HL-60/S4 treated with retinoic acid at 250 ng/mL for 4 days and 3 days (cell line): ENCODE data around the gene NYAP1.
"Not testable (repeated sequence)": the region's sequence is repeated elsewhere in the genome, so short reads cannot be mapped to it uniquely, and the experiment has no call there.

Source experiments
- in situ Hi-C: fragments of 300-500 bp; cut with MboI; formaldehyde crosslinking; loops from 2 replicates; pipeline ENCODE4 v1.7.0; 2022; ENCODE audit warnings: low sequenced_read_pairs

Gene NYAP1

DNA sequence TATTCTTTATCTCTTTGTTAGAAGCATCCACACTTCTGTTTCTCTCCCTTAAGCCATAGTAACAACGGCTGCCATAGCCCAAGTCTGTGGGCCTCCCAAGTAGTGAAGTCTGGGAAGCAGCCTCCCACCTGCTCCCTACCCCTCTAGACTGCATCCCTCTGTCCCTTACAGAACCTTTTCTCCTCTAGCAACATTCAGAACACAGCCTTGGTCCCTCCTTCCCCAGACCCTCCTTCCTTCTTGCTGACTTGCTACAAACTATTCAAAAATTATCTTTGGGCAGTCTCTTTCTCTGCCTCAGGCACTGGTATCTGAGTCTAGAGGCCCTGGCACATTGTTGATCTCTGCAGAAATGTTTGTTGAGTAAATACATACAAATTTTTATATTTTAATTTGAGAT, 2.3 kb upstream of the NYAP1 start:
- in situ Hi-C loops = no loop called here

DNA sequence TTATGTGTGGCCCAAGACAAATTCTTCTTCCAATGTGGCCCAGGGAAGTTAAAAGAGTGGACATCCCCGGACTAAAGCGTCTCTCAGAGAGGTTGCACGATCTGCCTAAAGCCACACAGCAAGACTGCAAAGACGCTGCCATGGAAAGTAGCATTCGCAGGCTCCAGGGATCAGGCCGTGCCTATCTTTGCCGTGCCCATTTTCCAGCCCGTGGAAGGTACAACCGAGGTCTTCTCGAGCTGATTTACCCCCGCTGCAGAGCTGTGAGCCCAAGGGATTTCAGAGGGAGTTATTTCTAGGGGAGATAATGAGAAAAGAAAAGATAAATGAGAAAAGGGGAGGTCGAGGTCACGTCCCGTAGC, 1.0 kb upstream of the NYAP1 start:
- in situ Hi-C loops = no loop called here

DNA sequence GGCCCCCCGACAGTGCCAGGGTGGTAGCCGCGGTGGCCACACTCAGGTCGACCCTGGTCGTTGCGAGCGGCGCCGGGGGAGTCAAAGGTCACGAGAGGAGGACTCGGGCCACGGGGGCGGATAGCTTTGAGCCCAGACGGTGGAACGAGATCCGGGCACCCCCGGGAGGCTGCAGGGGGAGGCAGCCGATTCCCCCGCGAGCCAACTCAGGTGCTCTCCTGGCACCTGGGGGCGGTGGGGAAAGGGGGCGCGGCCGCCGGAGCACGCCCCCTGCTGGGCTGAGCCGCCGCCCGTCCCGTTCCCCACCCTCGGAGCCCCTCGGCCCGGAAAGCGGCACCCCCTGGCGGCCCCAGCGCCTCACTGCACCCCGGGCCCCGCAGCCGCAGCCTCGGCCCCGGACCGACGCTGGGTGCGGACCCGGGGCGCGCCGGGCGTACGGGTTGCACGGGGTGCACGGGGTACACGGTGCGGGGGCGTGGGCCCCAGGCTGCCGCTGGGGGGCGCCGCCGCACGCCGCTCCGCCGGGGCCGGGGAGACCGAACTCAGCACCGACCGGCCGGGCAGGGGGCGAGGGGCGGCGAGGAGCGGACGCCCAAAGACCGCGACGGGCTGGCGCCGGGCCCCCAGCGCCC, 521 bp upstream of the NYAP1 start:
- in situ Hi-C loops = no loop called here

DNA sequence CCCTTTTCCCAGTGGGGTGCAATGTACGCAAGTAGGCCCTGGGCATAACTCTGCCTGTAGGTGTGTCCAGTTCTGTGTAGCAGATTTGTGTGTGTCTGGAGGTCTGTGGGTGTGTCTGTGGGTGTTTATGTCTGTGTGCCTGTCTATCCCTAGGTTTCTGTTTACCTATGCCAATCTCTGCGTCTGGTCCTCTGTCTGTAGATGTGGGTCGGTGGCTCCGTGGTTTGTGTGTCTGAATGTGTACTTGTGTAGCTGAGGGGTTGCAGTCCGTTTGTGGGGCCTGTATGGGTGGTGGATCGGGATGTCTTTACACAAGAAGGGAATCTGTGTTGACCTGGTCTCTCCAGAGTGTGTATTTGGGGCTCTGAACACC, 932 bp downstream of the NYAP1 start:
- in situ Hi-C loops = no loop called here

DNA sequence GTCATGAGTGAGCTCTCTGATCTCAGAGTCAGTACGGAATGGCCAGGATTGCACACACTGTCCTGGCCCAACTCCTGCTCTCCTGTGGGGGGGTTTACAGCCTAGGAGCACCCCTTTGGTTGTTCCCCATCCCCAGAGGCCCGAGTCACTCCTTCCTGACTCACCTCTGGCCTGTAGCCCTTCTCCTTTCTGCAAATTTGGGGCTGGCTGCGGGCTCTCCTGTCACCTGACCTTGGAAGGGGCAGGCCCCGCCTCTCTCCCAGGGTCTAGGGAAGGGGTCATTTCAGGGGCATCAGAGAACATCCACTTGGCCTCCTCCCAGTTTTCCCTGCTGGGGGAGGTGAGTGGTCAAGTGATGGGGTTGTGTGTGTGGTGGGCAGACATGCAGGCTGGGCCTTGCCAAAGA, 1.7 kb downstream of the NYAP1 start:
- in situ Hi-C loops = no loop called here

DNA sequence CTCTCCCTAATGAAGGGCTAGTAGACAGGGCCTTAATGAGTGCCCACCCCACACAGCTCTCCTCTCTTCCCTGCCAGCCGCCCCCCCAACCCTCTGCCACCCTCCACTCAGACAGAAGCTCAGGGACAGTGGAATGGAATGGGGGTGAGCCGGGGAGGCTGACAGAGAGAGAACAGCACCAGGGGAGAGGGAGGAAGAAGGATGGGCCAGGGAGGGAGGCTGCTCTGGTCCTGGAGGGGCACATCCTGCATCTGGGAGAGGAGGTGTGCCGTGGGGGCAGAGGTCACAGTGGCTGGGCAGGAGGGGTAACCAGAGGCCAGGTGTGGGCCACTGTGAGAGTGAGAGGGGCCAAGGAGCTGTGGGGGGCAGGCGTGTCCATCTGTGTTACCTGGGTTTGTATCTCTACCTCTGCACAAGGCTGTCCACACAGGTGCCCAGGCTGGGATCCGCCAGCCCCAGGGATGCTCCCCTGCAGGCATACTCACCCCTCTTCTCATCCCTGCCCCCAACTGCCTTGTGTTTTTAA, 2.4 kb downstream of the NYAP1 start:
- in situ Hi-C loops = no loop called here

DNA sequence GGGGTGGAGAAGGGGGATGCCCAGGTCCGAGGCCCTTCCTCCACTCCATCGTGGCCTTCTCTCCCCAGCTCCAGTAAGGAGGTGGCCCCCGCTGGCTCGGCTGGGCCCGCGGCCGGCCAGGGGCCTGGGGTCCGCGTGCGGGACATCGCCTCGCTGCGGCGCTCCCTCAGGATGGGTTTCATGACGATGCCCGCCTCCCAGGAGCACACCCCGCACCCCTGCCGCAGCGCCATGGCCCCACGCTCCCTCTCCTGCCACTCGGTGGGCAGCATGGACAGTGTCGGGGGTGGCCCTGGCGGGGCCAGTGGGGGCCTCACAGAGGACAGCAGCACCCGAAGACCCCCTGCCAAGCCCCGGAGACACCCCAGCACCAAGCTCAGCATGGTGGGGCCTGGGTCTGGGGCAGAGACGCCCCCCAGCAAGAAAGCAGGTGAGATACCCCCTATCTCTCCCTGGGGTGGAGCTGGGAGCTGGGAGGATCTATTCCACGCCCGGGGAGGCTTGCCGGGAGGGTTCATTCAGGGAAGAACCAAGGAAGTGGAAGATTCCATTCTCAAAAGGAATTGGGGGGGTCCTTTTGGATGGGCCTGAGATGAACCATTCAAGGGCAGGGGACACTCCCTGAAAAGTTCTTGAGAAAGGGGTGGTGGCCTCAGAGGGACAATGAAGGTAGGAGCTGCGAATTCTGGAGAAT, 3.2 kb downstream of the NYAP1 start:
- in situ Hi-C loops = no loop called here

DNA sequence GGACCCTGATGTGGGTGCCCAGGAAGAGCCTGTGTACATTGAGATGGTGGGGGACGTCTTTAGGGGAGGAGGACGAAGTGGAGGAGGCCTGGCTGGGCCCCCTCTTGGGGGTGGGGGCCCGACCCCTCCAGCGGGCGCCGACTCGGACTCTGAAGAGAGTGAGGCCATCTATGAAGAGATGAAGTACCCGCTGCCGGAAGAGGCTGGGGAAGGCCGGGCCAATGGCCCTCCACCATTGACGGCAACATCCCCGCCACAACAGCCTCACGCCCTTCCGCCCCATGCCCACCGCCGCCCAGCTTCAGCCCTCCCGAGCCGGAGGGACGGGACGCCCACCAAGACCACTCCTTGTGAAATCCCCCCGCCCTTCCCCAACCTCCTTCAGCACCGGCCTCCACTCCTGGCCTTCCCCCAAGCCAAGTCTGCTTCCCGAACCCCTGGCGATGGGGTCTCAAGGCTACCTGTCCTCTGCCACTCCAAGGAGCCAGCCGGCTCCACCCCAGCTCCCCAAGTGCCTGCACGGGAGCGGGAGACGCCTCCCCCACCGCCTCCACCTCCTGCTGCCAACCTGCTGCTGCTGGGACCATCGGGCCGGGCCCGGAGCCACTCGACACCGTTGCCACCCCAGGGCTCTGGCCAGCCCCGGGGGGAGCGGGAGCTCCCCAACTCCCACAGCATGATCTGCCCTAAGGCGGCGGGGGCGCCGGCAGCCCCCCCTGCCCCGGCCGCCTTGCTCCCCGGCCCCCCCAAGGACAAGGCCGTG, 4.8 kb downstream of the NYAP1 start:
- in situ Hi-C loops = no loop called here

GRCh38 chr7:100489121-100489520, 5.4 kb downstream of the NYAP1 start:
- in situ Hi-C loops = no loop called here

- in situ Hi-C loops = no loop called here
Measured at GRCh38 chr7:100489824-100490223, 6.1 kb downstream of the NYAP1 start.

DNA sequence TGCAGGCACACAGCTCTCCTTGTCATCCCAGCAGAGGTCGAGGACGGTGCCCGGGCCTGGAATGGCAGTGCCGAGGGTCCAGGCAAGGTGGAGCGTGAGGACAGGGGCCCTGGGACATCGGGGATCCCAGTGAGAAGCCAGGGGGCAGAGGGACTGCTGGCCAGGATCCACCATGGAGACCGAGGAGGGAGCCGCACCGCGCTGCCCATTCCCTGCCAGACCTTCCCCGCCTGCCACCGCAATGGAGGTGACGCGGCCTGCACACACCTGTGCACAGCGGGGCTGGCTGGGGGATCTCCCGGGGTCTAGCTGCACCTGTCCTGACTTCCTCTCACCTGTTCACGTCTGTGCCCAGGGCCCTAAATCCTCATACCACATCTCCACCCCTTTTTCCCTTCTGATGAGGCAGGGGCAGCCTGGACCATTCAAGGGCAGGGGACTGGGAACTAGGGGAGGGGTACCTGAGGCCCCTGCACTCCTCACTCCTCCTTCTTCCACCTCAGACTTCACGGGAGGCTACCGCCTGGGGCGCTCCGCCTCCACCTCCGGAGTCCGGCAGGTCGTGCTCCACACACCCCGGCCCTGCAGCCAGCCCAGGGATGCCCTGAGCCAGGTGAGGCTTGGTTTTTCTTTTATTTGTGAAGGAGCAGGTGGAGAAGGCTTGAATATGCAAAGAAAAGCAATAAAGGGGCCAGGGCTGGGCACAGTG, 6.9 kb downstream of the NYAP1 start:
- in situ Hi-C loops = no loop called here

- in situ Hi-C loops = no loop called here
Measured at GRCh38 chr7:100491192-100491578, 7.5 kb downstream of the NYAP1 start.

DNA sequence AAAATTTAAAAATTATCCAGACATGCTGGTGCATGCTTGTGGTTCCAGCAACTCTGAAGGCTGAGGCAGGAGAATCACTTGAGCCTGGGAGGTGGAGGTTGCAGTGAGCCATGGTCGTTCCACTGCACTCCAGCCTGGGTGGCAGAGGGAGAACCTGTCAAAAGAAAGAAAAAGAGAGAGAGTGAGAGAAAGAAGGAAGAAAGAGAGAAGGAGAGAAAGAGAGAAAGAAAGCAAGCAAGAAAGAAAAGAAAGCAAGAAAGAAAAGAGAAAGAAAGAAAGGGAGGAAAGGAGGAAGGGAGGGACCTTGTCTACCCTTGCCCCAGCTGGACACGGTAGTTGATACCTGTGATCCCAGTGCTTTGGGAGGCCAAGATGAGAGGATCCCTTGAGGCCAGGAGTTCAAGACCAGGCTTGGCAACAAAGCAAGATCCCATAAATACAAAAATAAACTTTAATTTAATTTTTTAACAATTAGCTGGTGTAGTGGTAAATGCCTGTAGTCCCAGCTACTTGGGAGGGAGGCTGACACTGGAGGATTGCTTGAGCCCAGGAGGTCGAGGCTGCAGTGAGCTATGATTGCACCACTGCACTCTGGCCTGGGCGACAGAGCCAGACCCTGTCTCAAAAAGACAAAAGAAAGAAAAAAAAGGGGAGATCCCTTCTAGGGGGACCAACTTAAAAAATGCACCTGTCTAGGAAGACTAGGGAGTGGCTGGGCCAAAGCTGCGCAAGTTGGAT, 9.2 kb downstream of the NYAP1 start:
- in situ Hi-C loops = no loop called here

- in situ Hi-C loops = no loop called here
Measured at GRCh38 chr7:100493476-100494264, 9.9 kb downstream of the NYAP1 start.

GRCh38 chr7:100496509-100496908, 12.8 kb downstream of the NYAP1 start:
- in situ Hi-C loops = no loop called here

DNA sequence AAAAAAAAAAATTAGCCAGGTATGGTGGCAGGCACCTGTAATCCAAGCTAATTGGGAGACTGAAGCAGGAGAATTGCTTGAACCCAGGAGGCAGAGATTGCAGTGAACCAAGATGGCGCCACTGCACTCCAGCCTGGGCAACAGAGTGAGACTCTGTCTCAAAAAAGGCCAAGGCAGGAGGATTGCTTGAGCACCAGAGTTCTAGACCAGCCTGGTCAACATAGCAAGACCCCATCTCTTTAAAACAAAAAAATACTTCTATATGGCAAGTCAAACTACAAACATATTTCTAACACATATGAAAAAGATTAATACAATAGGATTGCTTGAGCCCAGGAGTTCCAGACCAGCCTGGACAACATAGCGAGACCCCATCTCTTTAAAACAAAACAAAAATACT, 17.0 kb downstream of the NYAP1 start:
- in situ Hi-C loops = not testable (repeated sequence)

DNA sequence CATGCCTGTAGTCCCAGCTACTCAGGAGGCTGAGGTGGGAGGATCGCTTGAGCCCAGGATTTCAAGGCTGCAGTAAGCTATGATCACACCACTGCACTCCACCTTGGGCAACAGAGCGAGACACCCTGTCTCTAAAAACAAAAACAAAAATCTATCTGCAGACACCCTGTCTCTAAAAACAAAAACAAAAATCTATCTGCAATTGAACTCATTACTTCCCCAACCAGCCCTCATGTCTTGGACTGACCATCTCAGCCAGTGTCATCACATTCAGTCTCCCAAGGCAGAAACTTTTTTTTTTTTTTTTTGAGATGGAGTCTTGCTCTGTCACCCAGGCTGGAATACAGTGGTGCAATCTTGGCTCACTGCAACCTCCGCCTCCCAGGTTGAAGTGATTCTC, 20.3 kb downstream of the NYAP1 start:
- in situ Hi-C loops = not testable (repeated sequence)

DNA sequence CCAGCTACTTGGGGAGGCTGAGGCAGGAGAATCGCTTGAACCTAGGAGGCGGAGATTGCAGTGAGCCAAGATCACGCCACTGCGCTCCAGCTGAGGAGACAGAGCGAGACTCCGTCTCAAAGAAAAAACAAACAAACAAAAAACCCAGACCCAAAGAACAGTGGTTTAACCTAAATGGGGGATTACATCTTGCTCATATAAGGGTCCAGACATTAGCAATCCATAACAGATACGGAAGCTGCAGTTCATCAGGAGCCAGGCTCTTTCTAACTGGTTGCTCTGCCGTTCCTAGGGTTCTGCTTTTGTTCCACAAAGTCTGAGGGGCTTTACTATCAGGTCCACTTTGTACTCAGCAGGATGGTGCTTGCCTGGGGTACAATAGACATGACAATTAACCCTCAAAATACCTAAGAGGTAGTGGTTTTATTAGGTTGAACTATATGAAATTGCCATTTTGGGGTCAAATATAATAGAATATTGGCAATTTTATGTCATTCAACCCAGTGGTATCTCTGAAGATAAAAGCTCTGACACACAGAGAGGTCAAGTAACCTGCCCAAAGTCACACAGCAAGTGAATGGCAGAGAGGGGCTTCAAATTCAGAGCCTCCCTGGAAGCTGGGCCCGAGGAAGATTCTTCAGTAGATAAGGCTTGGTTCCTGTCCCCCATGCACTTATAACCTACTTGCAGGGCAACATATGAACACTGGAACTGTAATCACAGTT, 21.3 kb downstream of the NYAP1 start:
- in situ Hi-C loops = no loop called here

DNA sequence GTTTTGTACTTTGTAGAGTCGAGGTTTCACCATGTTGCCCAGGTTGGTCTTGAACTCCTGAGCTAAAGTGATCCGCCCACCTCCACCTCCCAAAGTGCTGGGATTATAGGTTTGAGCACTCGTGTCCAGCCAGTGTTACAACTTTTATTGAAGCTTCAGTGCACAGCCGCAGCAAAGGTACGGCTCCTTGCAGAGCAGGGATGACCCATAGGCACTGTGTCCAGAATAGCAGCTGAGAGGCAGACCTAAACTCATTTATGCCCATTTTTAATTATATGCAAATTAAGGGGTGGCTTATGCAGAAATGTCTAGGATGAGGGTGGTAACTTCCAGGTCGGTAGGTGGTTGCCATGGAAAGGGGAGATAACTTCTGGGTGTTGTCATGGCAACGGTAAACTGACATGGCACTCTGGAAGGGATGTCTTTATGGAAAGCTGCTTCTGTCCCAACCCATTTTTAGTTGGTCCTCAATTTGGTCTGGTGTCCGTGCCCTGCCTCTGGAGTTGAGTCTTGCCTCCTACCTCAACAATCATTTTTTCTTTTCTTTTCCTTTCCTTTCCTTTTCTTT, 22.7 kb downstream of the NYAP1 start:
- in situ Hi-C loops = no loop called here
